K562 (cell line): Measurements from ENCODE around the gene LRP1. TPM values are rescaled to one million over a fixed set of nuclear protein-coding genes. Genes with fewer than 3 reads are reported as not detected.

Source experiments
- C11orf30 ChIP-seq: fragments of 450-650 bp; IDR thresholded peaks from 2 replicates; pipeline ENCODE4 v1.6.1; 2016; ENCODE audit warnings: low read depth, mild to moderate bottlenecking
- CEBPG ChIP-seq, 3 experiments: fragments of 200-800 bp in 1 of 3; sonication (Bioruptor generic) in 1 of 3; sonication (generic) in 1 of 3; formaldehyde crosslinking in 1 of 3; IDR thresholded peaks in 2 of 3; conservative IDR thresholded peaks in 1 of 3; 2 replicates each; pipeline versions ENCODE4 v1.6.1 to v1.8.0; 2016 to 2022; ENCODE audit warnings: missing compliant biosample characterization in 2 of 3, missing genetic modification characterization in 2 of 3, mild to moderate bottlenecking in 1 of 3, missing genetic modification reagents in 1 of 3
- CUX1 ChIP-seq: fragments of 200-800 bp; sonication (Bioruptor generic); IDR thresholded peaks from 2 replicates; pipeline ENCODE4 v1.6.1; 2016; ENCODE audit warnings: missing genetic modification characterization, missing compliant biosample characterization
- ETV6 ChIP-seq, 3 experiments: fragments of 150-350 bp in 1 of 3; sonication (generic) in 1 of 3; formaldehyde crosslinking in 1 of 3; IDR thresholded peaks; 2 replicates each; pipeline versions ENCODE4 v1.6.1 to v1.8.0; 2014 to 2022; ENCODE audit warnings: borderline replicate concordance in 2 of 3, low read depth in 2 of 3, antibody characterized with exemption in 1 of 3, low read length in 1 of 3, mild to moderate bottlenecking in 1 of 3, missing genetic modification reagents in 1 of 3
- IRF9 ChIP-seq: fragments of 450-650 bp; IDR thresholded peaks from 2 replicates; pipeline ENCODE4 v1.6.1; 2016; ENCODE audit warnings: missing biosample characterization, missing genetic modification characterization
- PCBP2 ChIP-seq: fragments of 200-400 bp; formaldehyde crosslinking; IDR thresholded peaks from 2 replicates; pipeline ENCODE4 v1.6.1; 2018; ENCODE audit warnings: low read length, low read depth, mild to moderate bottlenecking, moderate library complexity; ENCODE audit not compliant: poor library complexity, severe bottlenecking
- REST ChIP-seq, 2 experiments: fragments of 450-650 bp; formaldehyde crosslinking in 1 of 2; IDR thresholded peaks; 2 replicates each; pipeline versions ENCODE4 v1.4.0 to v1.6.1; 2014 to 2020; ENCODE audit warnings: mild to moderate bottlenecking in 2 of 2, borderline replicate concordance in 1 of 2, low read depth in 1 of 2
- SNIP1 ChIP-seq: fragments of 450-650 bp; IDR thresholded peaks from 2 replicates; pipeline ENCODE4 v1.7.1; 2017; ENCODE audit warnings: low read depth, mild to moderate bottlenecking
- TBP ChIP-seq: optimal IDR thresholded peaks from 2 replicates; pipeline ENCODE3; 2011; ENCODE audit warnings: low read depth, low read length, improper control_type of control experiment
- ZNF586 ChIP-seq: fragments of 450-650 bp; formaldehyde crosslinking; conservative IDR thresholded peaks from 2 replicates; pipeline ENCODE4 v1.4.0; 2020; ENCODE audit warnings: mild to moderate bottlenecking, moderate library complexity
- polyA plus RNA-seq, 8 experiments: library from polyadenylated mRNA; depleted of rRNA in 4 of 8; stranded (reverse) in 5 of 8; unstranded in 3 of 8; fragments of >200 nt; fragmentation: Nextera tagmentation in 2 of 8; fragmentation: Illumina TruSeq in 1 of 8; extraction: Ambion mirVana in 2 of 8; extraction: Trizol in 1 of 8; gene quantifications; 2 replicates each; pipeline versions ENCODE4 v1.2.1 to v1.2.3, GENCODE V29; 2011 to 2014; ENCODE audit warnings: inconsistent platforms in 1 of 8, missing spikeins in 1 of 8
- total RNA-seq, 7 experiments: library from RNA; depleted of rRNA in 6 of 7; stranded (reverse); fragments of >200 nt in 6 of 7; fragmentation: Illumina TruSeq in 2 of 7; extraction: Trizol in 2 of 7; gene quantifications; 2 replicates each; pipeline versions ENCODE4 v1.2.1 to v1.2.3, GENCODE V29; 2011 to 2021; ENCODE audit warnings: low replicate concordance in 1 of 7

Gene LRP1
- total and polyA plus RNA-seq, 9 of the 15 experiments (the other 6 are each of a cell fraction or from before 2014, with no cell fraction given) = 0.04 to 0.64 (median 0.19) TPM; not detected in 2

- no peak for TF ChIP-seq CUX1 (CRISPR knock-in tag)
- peak; percentile 99 for TF ChIP-seq CEBPG (CRISPR knock-in tag; IDR thresholded peaks at IDR 0.05)
- peak; percentile 98 to 99 for TF ChIP-seq CEBPG (tag; conservative IDR thresholded peaks at IDR 0.05 in 1 of 2, IDR thresholded peaks at IDR 0.05 in 1 of 2)
- TF ChIP-seq PCBP2 = no peak
- peak; percentile 68 for TF ChIP-seq IRF9 (tag)
- TF ChIP-seq C11orf30 = no peak
- TF ChIP-seq ZNF586 = no peak
- TF ChIP-seq SNIP1 = no peak
- no peak for TF ChIP-seq ETV6 (IDR thresholded peaks at IDR 0.05; ENCODE audit: borderline replicate concordance in 1 of 2, low read depth in 2 of 2, low read length in 1 of 2)
- no peak for TF ChIP-seq ETV6 (CRISPR knock-in tag; IDR thresholded peaks at IDR 0.05; ENCODE audit: borderline replicate concordance)
- peak; percentile 30 for TF ChIP-seq TBP
- no peak for TF ChIP-seq REST (IDR thresholded peaks at IDR 0.05; ENCODE audit: borderline replicate concordance)
- 0 out of 2 replicates have a peak, but pooled peaks have one; percentile 33 for TF ChIP-seq REST (CRISPR knock-in tag; IDR thresholded peaks at IDR 0.05; ENCODE audit: low read depth)
These were observed 101.5 kb downstream of the LRP1 start, which contains the start of gene SHMT2 (continued) for GRCh38 chr12:57229634-57230380.
